Karpas-422 (cell line): ENCODE results near the gene CARD19. TPM values are rescaled to one million over a fixed set of nuclear protein-coding genes. Genes with fewer than 3 reads are reported as not detected.

Experiments used
- DNase-seq: peaks from one replicate; pipeline ENCODE4 v3.0.0-alpha.2; 2015
- H2AFZ ChIP-seq: fragments of 200-600 bp; sonication (generic); 2 replicates; pipeline ENCODE4 v1.6.1; 2014; ENCODE audit warnings: antibody characterized with exemption, low read length, mixed read lengths
- H3K27ac ChIP-seq: fragments of 200-600 bp; sonication (generic); 2 replicates; pipeline ENCODE4 v1.5.1; 2014; ENCODE audit warnings: mild to moderate bottlenecking, low read length, moderate library complexity
- H3K27me3 ChIP-seq: fragments of 200-600 bp; sonication (generic); 2 replicates; pipeline ENCODE4 v1.6.1; 2014; ENCODE audit warnings: low read length, mixed read lengths
- H3K36me3 ChIP-seq: fragments of 200-600 bp; sonication (generic); 2 replicates; pipeline ENCODE4 v1.6.1; 2014; ENCODE audit warnings: low read length, mixed read lengths; ENCODE audit not compliant: insufficient read depth
- H3K4me1 ChIP-seq: fragments of 200-600 bp; sonication (generic); 2 replicates; pipeline ENCODE4 v1.6.1; 2014; ENCODE audit warnings: mild to moderate bottlenecking, low read length, mixed read lengths
- H3K4me2 ChIP-seq: fragments of 200-600 bp; sonication (generic); 2 replicates; pipeline ENCODE4 v1.6.1; 2014; ENCODE audit warnings: low read length, low read depth, mild to moderate bottlenecking; ENCODE audit not compliant: poor library complexity, severe bottlenecking
- H3K4me3 ChIP-seq: fragments of 200-600 bp; sonication (generic); 2 replicates; pipeline ENCODE4 v1.5.1; 2014; ENCODE audit warnings: mild to moderate bottlenecking, antibody characterized with exemption, low read length, mixed read lengths
- H3K79me2 ChIP-seq: fragments of 200-600 bp; sonication (generic); 2 replicates; pipeline ENCODE4 v1.6.1; 2014; ENCODE audit warnings: mild to moderate bottlenecking, low read length, mixed read lengths
- H3K9ac ChIP-seq: fragments of 200-600 bp; sonication (generic); 2 replicates; pipeline ENCODE4 v1.6.0; 2014; ENCODE audit warnings: low read length
- H3K9me2 ChIP-seq: fragments of 200-600 bp; sonication (generic), shearing (Covaris generic); replicated peaks from 2 replicates; pipeline ENCODE4 v1.6.0; 2014; ENCODE audit warnings: mild to moderate bottlenecking, low read length, moderate library complexity; ENCODE audit not compliant: insufficient read depth
- H3K9me3 ChIP-seq: fragments of 300-700, 200-600 bp; sonication (generic); 2 replicates; pipeline ENCODE4 v1.6.1; 2014; ENCODE audit warnings: low read length, mixed read lengths
- H4K20me1 ChIP-seq: fragments of 200-600 bp; sonication (generic); 2 replicates; pipeline ENCODE4 v1.6.1; 2014; ENCODE audit warnings: mild to moderate bottlenecking, antibody characterized with exemption, low read length, low read depth; ENCODE audit not compliant: insufficient read depth
- total RNA-seq: library from RNA; depleted of rRNA; stranded (reverse); fragments of >200 nt; shearing (Covaris generic); gene quantifications from 2 replicates; pipeline ENCODE4 v1.2.3, GENCODE V29; 2014; ENCODE audit warnings: low replicate concordance

The CARD19 gene
- total RNA-seq, 1 experiment from 2014 or later = 5.5 TPM

GRCh38 chr9:93147632-93148031 lies 51.6 kb downstream of the CARD19 start:
- no peaks in the 10 kb centered on the region for H3K9me2 ChIP-seq
- no peaks in the 10 kb centered on the region for H3K27me3 ChIP-seq
- H3K79me2 ChIP-seq = no peaks in the 10 kb centered on the region
- H3K27ac ChIP-seq = no peak overlapping the region
- no peak overlapping the region for H3K9ac ChIP-seq
- H4K20me1 ChIP-seq = no peaks in the 10 kb centered on the region
- no peak for DNase-seq
- no peak overlapping the region for H2AFZ ChIP-seq
- no peaks in the 10 kb centered on the region for H3K36me3 ChIP-seq
- H3K9me3 ChIP-seq = no peaks in the 10 kb centered on the region
- no peak overlapping the region for H3K4me2 ChIP-seq
- peaks cover 11% of the 10 kb centered on the region for H3K4me1 ChIP-seq
- H3K4me3 ChIP-seq = no peak overlapping the region

- Histone ChIP-seq H3K9me3 (no peaks in the 10 kb centered on the region), H3K4me2 (no peak overlapping the region), H3K36me3 (no peaks in the 10 kb centered on the region), H2AFZ (no peak overlapping the region), H3K79me2 (no peaks in the 10 kb centered on the region), H4K20me1 (no peaks in the 10 kb centered on the region), H3K9me2 (no peaks in the 10 kb centered on the region), H3K9ac (no peak overlapping the region), H3K27ac (no peak overlapping the region), H3K4me1 (peaks cover 7% of the 10 kb centered on the region), H3K4me3 (no peak overlapping the region), H3K27me3 (no peaks in the 10 kb centered on the region)
- no peak for DNase-seq
Measured at GRCh38 chr9:93148721-93149120, 52.7 kb downstream of the CARD19 start.

- H3K27me3 ChIP-seq = no peaks in the 10 kb centered on the region
- DNase-seq = no peak
- H3K4me3 ChIP-seq = no peak overlapping the region
- no peaks in the 10 kb centered on the region for H3K9me3 ChIP-seq
- no peak overlapping the region for H3K9ac ChIP-seq
- no peak overlapping the region for H3K27ac ChIP-seq
- H3K36me3 ChIP-seq = no peaks in the 10 kb centered on the region
- no peaks in the 10 kb centered on the region for H4K20me1 ChIP-seq
- H3K79me2 ChIP-seq = no peaks in the 10 kb centered on the region
- H2AFZ ChIP-seq = no peak overlapping the region
- no peaks in the 10 kb centered on the region for H3K9me2 ChIP-seq
- H3K4me2 ChIP-seq = no peak overlapping the region
- peaks cover under 1% of the 10 kb centered on the region for H3K4me1 ChIP-seq
Measured at GRCh38 chr9:93149361-93149760, 53.3 kb downstream of the CARD19 start.

- H3K36me3 ChIP-seq = no peaks in the 10 kb centered on the region
- H3K4me2 ChIP-seq = no peak overlapping the region
Measured at GRCh38 chr9:93151097-93151784, 55.2 kb downstream of the CARD19 start.

GRCh38 chr9:93154293-93154903 lies 58.4 kb downstream of the CARD19 start:
- Histone ChIP-seq H3K9me2 (no peaks in the 10 kb centered on the region), H3K36me3 (no peaks in the 10 kb centered on the region), H3K9me3 (no peaks in the 10 kb centered on the region), H3K4me1 (no peaks in the 10 kb centered on the region), H3K4me2 (no peak overlapping the region), H2AFZ (no peak overlapping the region), H3K4me3 (no peak overlapping the region), H3K27me3 (no peaks in the 10 kb centered on the region), H3K9ac (no peak overlapping the region), H4K20me1 (no peaks in the 10 kb centered on the region), H3K79me2 (no peaks in the 10 kb centered on the region), H3K27ac (no peak overlapping the region)
- DNase-seq = peak; percentile 82

More at GRCh38 chr9:93151097-93151784, 55.2 kb downstream of the CARD19 start:
- Histone ChIP-seq H3K9me2 (no peaks in the 10 kb centered on the region), H4K20me1 (no peaks in the 10 kb centered on the region), H3K4me1 (no peaks in the 10 kb centered on the region), H2AFZ (no peak overlapping the region), H3K27ac (no peak overlapping the region), H3K79me2 (no peaks in the 10 kb centered on the region), H3K9ac (no peak overlapping the region), H3K27me3 (no peaks in the 10 kb centered on the region), H3K9me3 (no peaks in the 10 kb centered on the region), H3K4me3 (no peak overlapping the region)
- no peak for DNase-seq

GRCh38 chr9:93155716-93156474 lies 59.9 kb downstream of the CARD19 start:
- Histone ChIP-seq H4K20me1 (no peaks in the 10 kb centered on the region), H3K27ac (no peak overlapping the region), H2AFZ (no peak overlapping the region), H3K4me3 (no peak overlapping the region), H3K9me3 (no peaks in the 10 kb centered on the region), H3K79me2 (no peaks in the 10 kb centered on the region), H3K4me2 (no peak overlapping the region), H3K9me2 (no peaks in the 10 kb centered on the region), H3K4me1 (peaks cover 3% of the 10 kb centered on the region; the same call in 1 of the 2 replicates), H3K36me3 (no peaks in the 10 kb centered on the region), H3K9ac (no peak overlapping the region), H3K27me3 (no peaks in the 10 kb centered on the region)
- no peak for DNase-seq

GRCh38 chr9:93156475-93157008 lies 60.5 kb downstream of the CARD19 start:
- Histone ChIP-seq H3K27me3 (no peaks in the 10 kb centered on the region), H3K27ac (no peak overlapping the region), H3K4me1 (peaks cover 3% of the 10 kb centered on the region; the same call in 1 of the 2 replicates), H3K79me2 (no peaks in the 10 kb centered on the region), H3K9me3 (no peaks in the 10 kb centered on the region), H3K9me2 (no peaks in the 10 kb centered on the region), H2AFZ (no peak overlapping the region), H3K4me3 (no peak overlapping the region), H4K20me1 (no peaks in the 10 kb centered on the region), H3K9ac (no peak overlapping the region), H3K36me3 (no peaks in the 10 kb centered on the region), H3K4me2 (no peak overlapping the region)
- no peak for DNase-seq
